Measurements from ENCODE around the gene MAF.

MAF gene

DNA sequence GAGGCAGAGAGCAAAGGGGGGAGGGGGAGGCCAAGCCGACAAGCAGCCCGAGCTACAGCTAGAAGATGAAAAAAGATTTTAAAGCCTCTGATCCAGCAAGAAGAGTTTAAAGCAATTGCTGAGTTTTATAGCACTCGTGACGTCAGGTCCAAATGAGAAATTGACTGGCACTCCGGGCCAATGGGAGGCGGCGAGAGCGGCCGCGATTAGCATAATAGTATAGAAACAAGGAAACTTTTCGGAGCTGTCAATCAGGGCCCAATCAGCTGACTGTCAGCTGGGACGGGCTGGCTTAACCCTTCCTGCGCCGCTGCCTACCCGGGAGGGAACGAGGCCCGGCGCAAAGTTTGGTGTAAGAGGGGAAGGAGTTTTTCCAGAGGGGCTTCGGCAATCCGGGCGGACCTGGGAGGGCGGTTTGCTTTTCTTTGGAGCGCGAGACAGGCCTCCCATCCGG, at the start of gene MAF:
Gene MAF (minus strand): TSS at position 100 of the 454 bp plus-strand sequence. CDS start 835 bp downstream, outside the sequence.
- peak; percentile 76 to 85 for DNase-seq

DNA sequence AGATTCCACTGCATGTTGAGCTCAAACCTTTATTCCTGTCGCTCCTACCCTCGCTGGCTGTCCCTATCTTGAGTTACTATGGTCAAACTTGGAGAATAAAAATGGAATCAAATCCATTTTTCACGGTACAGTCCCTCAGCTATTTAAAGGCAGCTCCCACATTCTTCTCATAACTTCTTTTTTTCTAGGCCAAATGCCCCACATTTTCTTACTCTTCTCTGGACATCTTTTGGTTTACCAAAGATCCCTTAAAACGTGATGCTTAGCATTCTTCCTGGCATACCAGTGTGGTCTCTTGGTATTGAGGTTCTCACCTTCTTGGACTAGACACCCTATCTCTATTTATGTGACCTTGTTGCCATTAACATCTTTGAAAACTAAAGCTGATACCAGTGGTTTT, 48.3 kb upstream of the MAF start:
- no peak for DNase-seq

DNA sequence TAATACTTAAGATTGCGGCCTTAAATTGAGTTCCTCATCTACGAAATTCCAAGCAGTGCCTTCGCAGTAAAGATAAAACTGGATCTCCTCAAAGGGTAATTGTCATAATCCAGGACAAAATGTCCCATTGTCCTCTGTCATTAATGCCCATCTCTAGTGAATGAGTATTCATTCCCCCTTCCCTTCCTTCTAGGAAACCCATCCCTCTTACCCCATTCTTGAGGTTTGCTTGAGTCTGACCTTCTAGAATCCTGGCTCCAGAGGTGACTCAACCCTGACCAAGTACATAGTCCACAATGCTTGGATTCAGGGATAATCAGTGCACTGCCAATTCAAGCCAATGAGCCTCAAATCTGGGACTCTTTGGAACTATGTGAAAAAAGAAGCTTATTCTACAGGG, 47.0 kb upstream of the MAF start:
- DNase-seq = no peak

- DNase-seq = no peak
These were observed 45.2 kb upstream of the MAF start for GRCh38 chr16:79645701-79646100.

GRCh38 chr16:79644971-79645667, 44.6 kb upstream of the MAF start:
- DNase-seq = no peak

DNA sequence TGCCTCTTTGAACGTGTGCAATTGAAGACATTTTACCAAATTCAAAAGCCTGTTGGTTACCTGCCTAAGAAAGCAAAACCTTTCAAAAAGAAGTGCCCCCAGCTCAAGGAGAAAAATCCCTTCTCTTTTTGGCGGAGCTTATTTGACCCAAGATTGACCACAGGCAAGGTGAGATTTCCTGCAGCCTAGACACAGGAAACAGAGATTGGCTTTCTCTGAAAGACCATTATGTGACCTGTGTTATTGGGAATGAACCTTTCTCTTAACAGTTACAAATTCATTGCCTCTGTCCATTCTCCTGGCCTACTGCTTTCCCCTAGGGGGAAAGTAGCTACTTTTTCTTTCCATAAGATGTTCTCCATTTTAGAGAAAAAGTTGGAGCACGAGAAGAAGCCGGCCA, 42.1 kb upstream of the MAF start:
- DNase-seq = no peak

DNA sequence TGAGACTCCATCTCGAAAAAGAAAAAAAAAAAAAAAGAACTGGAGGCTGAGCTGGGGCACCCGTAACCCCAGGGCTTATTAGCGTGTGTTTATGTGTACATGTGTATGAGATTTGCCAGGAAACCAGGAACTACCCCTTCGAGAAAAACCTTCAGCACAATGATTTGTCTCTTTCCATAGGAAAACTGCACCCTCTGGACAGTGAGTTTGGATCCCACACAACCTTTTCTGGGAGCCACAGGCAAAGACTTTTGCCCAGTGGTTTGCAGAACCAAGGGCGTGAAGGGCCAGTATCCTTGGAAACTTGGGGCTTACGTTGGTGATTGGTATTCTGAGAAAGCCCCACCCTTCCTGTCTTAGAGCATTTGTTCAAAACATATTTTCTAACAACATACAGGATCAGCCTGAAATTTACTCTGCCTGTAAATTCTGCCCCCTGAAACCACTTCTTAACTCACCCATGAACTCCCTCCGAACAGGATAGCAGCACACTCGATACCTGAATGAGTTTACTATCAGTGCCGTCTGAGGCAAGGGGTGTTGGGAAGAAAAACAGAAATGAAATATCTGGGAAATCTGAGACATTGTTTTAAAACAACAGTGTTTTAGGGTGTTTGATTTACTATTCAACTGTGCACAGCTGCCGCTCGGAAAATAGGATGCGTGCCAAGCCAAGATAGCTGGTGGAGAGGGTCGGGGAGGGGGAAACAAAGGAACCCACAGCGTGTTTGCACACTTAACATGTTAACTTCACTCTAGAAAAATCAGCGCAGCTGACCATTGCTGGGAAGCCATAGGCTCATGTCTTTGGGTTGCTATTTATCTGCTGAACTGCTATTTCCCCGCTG, 40.2 kb upstream of the MAF start:
- DNase-seq = no peak

GRCh38 chr16:79639576-79640311, 39.2 kb upstream of the MAF start:
- DNase-seq = no peak

- no peak for DNase-seq
These were observed 37.8 kb upstream of the MAF start for GRCh38 chr16:79638386-79638785.

GRCh38 chr16:79635488-79635887, 35.0 kb upstream of the MAF start:
- DNase-seq = no peak

DNA sequence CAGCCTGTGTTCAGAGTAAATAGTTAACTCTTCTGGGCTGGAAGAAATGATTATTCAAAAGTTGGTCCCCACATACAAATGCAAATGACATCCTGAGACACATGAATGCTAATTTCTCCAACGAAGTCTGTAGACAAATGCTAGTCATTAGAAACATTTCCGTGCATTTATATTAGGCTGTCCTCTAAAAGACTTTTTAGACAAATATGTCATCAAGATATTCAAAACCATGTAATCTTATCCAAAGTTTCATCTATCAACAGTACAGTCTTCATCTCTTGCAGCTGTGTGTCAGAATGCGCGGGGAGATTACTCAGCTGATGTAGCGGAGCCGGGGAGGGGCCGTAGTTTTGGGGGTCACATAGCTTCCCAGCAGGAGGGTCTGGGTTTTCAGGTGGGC, 33.8 kb upstream of the MAF start:
- DNase-seq = no peak

DNA sequence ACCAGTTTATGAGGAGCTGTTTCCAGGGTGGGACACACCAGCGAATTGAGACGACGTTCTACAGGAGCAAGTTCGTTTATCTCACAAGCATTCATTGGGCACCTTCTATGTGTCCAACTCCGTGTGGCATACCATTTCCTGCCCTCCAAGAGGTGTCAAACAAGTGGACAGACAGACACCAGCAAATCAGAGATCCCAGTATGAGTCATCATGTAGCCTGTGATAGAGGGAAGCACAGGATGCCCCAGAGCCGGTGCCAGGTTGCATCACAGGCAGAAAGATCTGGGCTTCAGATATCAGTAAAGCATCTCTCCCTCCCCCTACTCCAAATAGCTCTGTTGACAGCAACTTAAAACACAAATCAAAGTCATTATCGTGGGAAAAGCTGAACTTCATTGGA, 31.8 kb upstream of the MAF start:
- DNase-seq = no peak

- no peak for DNase-seq
These were observed 28.5 kb upstream of the MAF start for GRCh38 chr16:79628988-79629387.

DNA sequence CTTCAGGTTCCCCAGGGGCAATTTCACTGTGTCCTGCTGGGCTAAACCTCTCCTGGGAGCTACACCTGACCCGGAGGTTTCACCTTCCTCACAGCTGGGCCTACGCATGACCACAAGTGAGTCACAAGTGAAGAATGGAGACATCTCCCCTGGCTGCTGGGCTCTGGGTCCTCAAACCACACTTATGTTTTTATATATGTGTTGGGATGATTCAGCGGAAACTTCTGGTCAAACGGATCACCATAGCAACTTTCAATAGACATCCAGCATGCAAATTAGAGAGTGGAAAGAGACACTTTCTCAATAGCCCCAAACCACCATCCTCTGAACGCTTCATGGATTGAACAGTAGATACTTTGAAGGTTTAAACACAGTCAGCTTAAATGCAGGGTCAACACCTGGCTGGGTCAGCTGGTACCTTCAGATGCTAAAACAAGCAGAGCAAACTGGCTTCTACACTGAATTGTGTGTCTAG, 28.0 kb upstream of the MAF start:
- DNase-seq = peak; percentile 49 to 65

DNA sequence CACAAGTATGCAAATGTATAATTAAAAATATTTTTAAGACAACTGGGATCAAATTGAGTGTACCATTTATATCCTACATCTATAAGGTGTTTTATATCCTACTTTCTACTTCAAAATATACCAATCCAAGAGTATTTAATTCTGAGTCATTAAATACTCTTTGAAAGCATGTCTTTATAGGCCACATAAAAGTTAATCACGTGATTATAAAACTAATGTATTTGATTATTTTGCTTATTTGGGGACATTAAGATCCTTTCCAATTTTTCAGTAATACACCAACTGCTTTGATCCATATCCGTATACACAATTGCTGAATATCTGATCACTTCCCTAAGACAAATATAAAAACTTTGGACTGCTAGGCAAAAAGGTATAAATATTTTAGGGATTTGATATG, 26.6 kb upstream of the MAF start:
- no peak for DNase-seq

DNA sequence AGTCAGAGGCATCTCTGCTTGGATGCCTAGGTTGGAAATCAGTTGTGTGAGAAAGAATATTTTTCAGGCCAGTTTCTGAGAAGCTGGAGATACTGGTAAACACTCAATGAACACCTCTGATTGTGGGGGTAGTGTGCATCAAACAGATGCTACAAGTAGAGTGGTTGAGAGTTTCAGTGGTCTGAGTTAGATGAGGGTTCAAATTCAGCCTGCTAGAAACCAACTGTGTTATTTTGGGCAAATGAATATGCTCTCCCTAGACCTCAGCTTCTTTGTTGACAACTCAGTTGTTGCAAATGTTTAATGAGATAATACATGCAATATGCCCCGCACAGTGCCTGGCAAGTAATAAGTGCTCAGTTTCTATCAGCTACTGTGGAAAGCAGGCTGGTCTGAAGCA, 25.2 kb upstream of the MAF start:
- no peak for DNase-seq

DNA sequence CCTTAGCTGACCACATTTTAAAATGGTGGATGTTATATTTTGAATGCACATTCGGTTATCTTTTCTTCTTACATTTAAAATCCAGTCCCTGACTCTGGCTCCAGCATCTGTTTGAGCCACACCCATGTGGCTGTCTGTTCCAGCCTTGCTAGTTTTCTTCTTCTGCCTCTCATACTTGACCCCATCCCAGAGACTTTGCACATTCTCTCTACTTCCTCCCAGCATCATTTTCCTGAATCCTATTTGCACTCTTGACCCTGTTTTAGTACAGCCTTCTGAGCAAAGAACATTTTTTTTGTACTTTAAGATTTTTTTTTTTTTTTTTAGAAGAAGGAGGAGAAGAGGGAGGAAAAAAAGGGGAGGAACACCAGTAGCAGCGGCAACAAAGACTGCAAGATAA, 23.3 kb upstream of the MAF start:
- DNase-seq = no peak

GRCh38 chr16:79623062-79623461, 22.5 kb upstream of the MAF start:
- no peak for DNase-seq

GRCh38 chr16:79621027-79621426, 20.5 kb upstream of the MAF start:
- DNase-seq = no peak

DNA sequence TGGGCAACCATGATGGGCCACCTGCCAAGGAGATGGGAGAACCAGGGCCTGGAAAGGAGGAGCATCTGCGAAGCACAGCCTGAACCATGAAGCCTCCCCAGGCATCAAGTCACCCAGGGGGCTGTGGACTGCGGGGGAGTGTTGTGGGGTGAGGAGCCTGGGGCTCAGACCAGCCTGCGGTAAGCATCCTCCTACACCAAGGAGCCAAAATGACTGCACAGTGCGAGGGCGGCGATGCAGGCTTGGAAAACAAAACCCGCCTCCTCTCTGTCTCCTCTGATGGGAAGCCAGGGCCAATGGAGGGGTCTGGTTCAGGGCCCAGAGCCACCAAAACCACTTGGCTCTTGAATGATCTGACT, 18.1 kb upstream of the MAF start:
- DNase-seq = peak; percentile 41 to 44

GRCh38 chr16:79618041-79618691, 17.6 kb upstream of the MAF start:
- DNase-seq = no peak

GRCh38 chr16:79613009-79613408, 12.5 kb upstream of the MAF start:
- no peak for DNase-seq

DNA sequence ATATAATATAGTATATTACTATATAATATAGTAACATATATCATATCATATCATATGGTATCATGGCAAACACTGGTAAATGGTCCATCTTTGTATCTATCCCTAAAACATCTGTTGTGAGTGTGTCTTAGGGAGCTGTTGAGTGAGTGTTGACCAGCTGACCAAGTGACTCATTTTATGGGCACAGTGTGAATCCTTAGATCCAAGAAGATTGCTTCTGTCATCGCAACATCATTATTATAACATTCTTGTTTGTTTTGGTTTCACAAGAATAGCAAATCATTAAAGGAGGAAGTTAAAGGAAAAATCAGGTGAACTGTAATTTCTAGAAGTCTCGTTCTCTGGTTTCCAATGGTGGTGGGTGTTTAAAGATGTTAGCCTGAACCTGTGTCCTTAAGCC, 11.7 kb upstream of the MAF start:
- no peak for DNase-seq

All from stimulated activated CD4-positive, alpha-beta T cell treated with anti-CD3 and anti-CD28 coated beads, Interleukin-2, amount 100 ng/mL, for 48 hours (primary cell).